ENCODE data around the gene DEPP1. TPM values are rescaled to one million over a fixed set of nuclear protein-coding genes. Genes with fewer than 3 reads are reported as not detected.

The DEPP1 gene
- total RNA-seq, 1 experiment from 2014 or later: 16.5 TPM

- BruUV-seq (replicated peaks): no TSS peak
- no peak for DNase-seq
- no peak for TF ChIP-seq CTCF (IDR thresholded peaks at IDR 0.05; ENCODE audit: unreplicated experiment)
- no peaks in the 10 kb centered on the region for H3K27me3 Mint-ChIP-seq (ENCODE audit: unreplicated experiment)
- H3K4me1 Mint-ChIP-seq (ENCODE audit: low read depth, unreplicated experiment): peaks cover 52% of the 10 kb centered on the region
- H3K27ac Mint-ChIP-seq (ENCODE audit: unreplicated experiment): no peak overlapping the region
- H3K4me3 Mint-ChIP-seq (ENCODE audit: low read depth, unreplicated experiment): no peak overlapping the region
- H3K9me3 Mint-ChIP-seq (ENCODE audit: low read depth, unreplicated experiment): no peaks in the 10 kb centered on the region
- CTCF ChIA-PET: no interaction called here
- intact Hi-C loops (cut with micrococcal nuclease; ENCODE audit: unreplicated experiment): no loop called here
- peaks cover 21% of the 10 kb centered on the region for H3K36me3 Mint-ChIP-seq (ENCODE audit: insufficient read depth, unreplicated experiment)
These were observed 6.6 kb upstream of the DEPP1 start for GRCh38 chr10:44985175-44985681.

GRCh38 chr10:44984671-44985101 is 6.1 kb upstream of the DEPP1 start:
- Mint-ChIP-seq H3K4me3 (ENCODE audit: low read depth, unreplicated experiment) (no peak overlapping the region), H3K9me3 (ENCODE audit: low read depth, unreplicated experiment) (no peaks in the 10 kb centered on the region), H3K36me3 (ENCODE audit: insufficient read depth, unreplicated experiment) (peaks cover 21% of the 10 kb centered on the region), H3K4me1 (ENCODE audit: low read depth, unreplicated experiment) (peaks cover 50% of the 10 kb centered on the region), H3K27me3 (ENCODE audit: unreplicated experiment) (no peaks in the 10 kb centered on the region), H3K27ac (ENCODE audit: unreplicated experiment) (no peak overlapping the region)
- no TSS peak for BruUV-seq (replicated peaks)
- CTCF ChIA-PET: no interaction called here
- intact Hi-C loops (cut with micrococcal nuclease; ENCODE audit: unreplicated experiment): no loop called here
- no peak for DNase-seq
- no peak for TF ChIP-seq CTCF (IDR thresholded peaks at IDR 0.05; ENCODE audit: unreplicated experiment)

- CTCF ChIA-PET: no interaction called here
- no peak overlapping the region for H3K4me3 Mint-ChIP-seq (ENCODE audit: low read depth, unreplicated experiment)
- DNase-seq: no peak
- peaks cover 58% of the 10 kb centered on the region for H3K4me1 Mint-ChIP-seq (ENCODE audit: low read depth, unreplicated experiment)
- no peaks in the 10 kb centered on the region for H3K9me3 Mint-ChIP-seq (ENCODE audit: low read depth, unreplicated experiment)
- BruUV-seq (replicated peaks): no TSS peak
- no peaks in the 10 kb centered on the region for H3K27me3 Mint-ChIP-seq (ENCODE audit: unreplicated experiment)
- TF ChIP-seq CTCF (IDR thresholded peaks at IDR 0.05; ENCODE audit: unreplicated experiment): no peak
- peaks cover 25% of the 10 kb centered on the region for H3K36me3 Mint-ChIP-seq (ENCODE audit: insufficient read depth, unreplicated experiment)
- H3K27ac Mint-ChIP-seq (ENCODE audit: unreplicated experiment): no peak overlapping the region
- intact Hi-C loops (cut with micrococcal nuclease; ENCODE audit: unreplicated experiment): no loop called here
These were observed 5.3 kb upstream of the DEPP1 start for GRCh38 chr10:44983895-44984278.

- no peak for DNase-seq
- H3K4me3 Mint-ChIP-seq (ENCODE audit: low read depth, unreplicated experiment): no peak overlapping the region
- TF ChIP-seq CTCF (IDR thresholded peaks at IDR 0.05; ENCODE audit: unreplicated experiment): no peak
- H3K4me1 Mint-ChIP-seq (ENCODE audit: low read depth, unreplicated experiment): peaks cover 59% of the 10 kb centered on the region
- no TSS peak for BruUV-seq (replicated peaks)
- H3K9me3 Mint-ChIP-seq (ENCODE audit: low read depth, unreplicated experiment): no peaks in the 10 kb centered on the region
- intact Hi-C loops (cut with micrococcal nuclease; ENCODE audit: unreplicated experiment): no loop called here
- peak overlapping the region; percentile 100 for H3K27ac Mint-ChIP-seq (ENCODE audit: unreplicated experiment)
- no peaks in the 10 kb centered on the region for H3K27me3 Mint-ChIP-seq (ENCODE audit: unreplicated experiment)
- peaks cover 31% of the 10 kb centered on the region for H3K36me3 Mint-ChIP-seq (ENCODE audit: insufficient read depth, unreplicated experiment)
- CTCF ChIA-PET: no interaction called here
These were observed 4.7 kb upstream of the DEPP1 start for GRCh38 chr10:44983066-44983894.
